Fibroblast of skin of scalp (primary cell): Measurements from ENCODE around the gene PTPRE.
A peak's percentile ranks its signal among the peaks of the same experiment; 100 is the strongest.

Experiments
- DNase-seq: peaks from one replicate; pipeline ENCODE4 v3.0.0-alpha.2; 2013

The PTPRE gene

DNA sequence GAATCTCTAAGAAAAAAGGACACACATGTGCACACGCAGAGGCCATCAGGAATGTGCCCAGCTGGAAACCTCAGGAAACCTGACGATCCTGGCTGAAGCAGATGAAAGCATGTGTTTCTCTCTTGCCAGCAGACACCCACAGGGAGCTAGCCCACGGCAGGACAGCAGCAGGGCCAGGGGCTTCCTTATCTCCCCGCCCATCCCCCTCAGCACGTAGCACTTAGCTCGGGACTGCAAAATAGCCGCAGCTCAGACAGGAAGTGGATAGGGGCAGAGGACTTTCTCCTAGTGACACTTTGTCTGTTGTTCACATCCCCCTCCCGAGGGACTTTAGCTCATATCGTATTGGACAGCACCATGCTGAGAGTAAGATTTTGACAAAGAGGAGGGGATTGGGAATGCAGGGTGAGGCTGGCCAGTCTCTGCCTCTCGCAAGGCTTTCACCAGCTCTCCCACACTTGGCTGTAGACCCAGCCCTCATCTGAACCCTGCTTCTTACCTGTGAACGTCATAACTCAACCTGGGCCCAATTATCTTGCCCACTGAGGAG, 155.5 kb downstream of the PTPRE start:
- no peak for DNase-seq

DNA sequence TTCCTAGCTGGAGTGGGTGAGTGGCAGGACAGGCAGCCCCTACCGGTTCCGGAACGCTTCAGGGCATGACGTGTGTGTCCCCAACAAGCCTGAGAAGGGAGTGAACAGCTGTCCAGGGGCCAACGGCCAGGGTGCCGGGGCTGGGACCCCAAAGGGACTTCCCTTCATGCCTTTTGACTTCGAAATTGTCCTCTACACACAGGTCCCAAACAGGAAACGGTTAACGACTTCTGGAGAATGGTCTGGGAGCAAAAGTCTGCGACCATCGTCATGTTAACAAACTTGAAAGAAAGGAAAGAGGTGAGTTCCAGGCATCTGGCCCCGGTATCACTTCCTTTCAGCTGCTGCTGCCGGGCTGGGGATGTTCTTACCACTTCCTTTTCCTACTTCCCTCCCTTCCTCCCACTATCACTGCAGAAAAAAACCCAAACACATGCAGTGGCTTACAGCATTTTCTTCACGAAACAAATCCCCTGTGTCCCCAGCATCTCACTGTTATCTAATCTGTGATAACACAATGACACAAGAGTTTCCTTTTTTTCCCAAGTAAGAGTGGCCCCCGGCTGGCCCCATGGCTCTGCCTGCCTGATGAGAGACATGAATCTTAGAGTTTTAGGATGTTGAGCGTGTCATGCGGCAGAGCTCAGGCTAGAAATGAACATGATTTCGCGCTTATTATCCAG, 156.1 kb downstream of the PTPRE start:
- no peak for DNase-seq

DNA sequence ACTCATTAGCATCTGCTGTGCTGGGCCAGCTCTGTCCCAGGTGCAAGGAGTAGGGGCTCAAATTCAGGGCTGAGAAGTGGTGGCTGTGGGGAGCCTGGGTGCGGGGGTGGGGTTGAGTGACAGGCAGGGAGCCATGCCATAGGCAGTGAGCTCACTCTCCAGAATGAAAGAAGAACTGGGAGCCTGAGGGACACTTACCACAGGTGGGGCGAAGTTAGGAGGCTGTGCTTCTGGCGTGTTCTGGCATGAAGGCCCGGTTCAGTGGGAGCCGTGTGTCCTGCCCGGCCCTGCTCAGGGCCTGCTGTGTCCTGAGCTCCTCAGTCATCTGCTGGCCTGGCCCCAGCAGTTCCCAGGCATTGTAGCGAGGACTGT, 156.8 kb downstream of the PTPRE start:
- DNase-seq: no peak

- DNase-seq: peak; percentile 68
These were observed 157.4 kb downstream of the PTPRE start for GRCh38 chr10:128064108-128064969.

DNA sequence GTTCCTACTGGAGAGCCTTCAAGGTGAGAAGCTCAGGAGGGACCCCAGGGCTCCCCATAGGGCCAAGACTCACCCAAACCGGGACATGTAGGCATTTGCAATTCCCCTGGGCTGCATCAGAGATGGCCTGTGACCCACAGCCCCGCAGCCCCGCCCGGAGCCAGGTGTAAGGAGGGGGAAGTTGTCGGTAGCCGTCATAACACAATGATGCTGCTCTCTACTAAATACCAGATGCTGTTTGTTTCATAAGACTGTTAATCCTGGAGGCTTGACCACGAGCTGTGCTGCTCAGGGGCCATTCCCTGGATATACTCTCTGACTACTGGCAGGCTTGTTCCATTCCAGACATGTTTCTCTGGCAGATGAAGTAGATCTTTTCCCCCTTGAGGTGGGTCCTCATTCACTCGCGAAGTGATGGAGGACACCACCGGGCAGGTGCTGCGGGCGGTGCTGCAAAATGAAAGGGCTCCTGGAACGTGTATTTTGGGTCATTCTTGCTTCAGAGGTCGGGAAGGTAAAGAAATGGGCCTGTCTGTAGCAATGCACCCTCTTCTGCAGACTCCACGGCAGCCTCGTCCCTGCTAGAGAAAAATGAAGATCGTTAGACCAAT, 158.2 kb downstream of the PTPRE start:
- DNase-seq: no peak

- DNase-seq: no peak
These were observed 159.1 kb downstream of the PTPRE start for GRCh38 chr10:128065881-128066534.

GRCh38 chr10:128066870-128067382, 160.0 kb downstream of the PTPRE start:
- no peak for DNase-seq

DNA sequence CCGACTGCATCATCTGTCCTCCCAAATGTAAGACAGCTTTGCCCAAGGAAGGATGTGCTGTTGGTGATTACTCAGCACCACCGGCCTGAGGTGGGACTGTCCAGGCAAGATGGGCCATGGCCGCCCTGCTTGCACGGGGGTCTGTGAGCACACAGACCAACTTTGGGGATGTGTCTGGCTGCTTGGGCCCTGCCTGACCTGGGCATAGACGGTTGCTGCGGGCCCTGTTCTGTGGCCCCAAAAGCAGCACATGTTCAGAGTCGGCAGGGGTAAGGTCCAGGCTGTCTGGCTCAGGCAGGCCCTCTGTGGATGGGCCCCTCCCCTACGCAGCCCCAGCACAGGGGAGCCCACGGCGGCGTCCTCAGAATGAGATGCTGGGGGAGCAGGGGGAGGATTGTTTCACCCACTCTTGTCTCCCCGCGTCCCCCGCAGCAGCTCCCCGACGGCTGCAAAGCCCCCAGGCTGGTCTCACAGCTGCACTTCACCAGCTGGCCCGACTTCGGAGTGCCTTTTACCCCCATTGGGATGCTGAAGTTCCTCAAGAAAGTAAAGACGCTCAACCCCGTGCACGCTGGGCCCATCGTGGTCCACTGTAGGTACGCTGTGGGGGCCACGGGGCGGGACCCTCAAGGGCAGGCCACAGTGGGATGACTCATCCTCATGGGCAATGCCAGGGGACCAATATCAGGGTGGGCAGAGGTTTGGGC, 160.9 kb downstream of the PTPRE start:
- no peak for DNase-seq

GRCh38 chr10:128068398-128069285, 161.7 kb downstream of the PTPRE start:
- no peak for DNase-seq

DNA sequence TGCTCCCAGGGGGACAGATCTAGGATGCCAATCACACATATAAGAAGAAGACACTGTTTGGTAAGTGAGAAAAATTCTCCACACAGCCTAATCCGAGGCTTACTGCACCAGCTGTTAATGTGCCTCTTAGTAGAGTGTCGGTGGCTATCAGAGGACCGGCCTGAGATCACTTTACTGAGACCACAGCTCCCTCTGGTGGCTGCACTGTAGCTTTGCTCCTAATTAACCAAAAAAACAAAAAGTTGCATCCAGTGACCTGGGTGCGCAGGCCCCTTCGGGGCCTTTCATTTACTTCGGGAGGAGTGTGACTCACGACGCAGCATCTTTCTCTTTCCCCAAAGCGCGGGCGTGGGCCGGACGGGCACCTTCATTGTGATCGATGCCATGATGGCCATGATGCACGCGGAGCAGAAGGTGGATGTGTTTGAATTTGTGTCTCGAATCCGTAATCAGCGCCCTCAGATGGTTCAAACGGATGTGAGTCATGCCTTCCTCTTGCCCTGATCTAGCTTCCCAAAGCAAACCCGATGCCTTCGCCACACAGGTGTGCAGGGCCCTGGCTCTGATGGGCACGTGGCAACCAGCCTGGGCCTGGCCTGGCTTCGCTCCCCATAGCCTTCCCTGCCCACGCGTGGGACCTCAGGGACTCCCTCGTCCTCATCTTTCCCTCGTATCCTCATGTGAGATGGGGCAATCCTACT, 162.6 kb downstream of the PTPRE start:
- peak; percentile 72 for DNase-seq

DNA sequence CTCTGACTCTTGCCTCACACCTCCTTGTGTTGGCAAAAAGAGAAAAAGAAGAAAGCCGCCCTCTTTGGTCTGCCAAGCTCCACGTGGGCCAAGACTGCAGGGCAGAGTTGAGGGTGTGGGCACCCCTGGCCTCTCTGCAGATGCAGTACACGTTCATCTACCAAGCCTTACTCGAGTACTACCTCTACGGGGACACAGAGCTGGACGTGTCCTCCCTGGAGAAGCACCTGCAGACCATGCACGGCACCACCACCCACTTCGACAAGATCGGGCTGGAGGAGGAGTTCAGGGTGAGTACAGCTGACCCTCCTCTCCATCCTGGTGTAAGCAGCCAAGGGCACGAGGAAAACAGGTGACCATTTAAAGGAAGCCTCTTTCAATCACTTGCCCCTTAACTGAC, 163.3 kb downstream of the PTPRE start:
- no peak for DNase-seq

GRCh38 chr10:128070721-128071416, 164.0 kb downstream of the PTPRE start:
- DNase-seq: no peak

DNA sequence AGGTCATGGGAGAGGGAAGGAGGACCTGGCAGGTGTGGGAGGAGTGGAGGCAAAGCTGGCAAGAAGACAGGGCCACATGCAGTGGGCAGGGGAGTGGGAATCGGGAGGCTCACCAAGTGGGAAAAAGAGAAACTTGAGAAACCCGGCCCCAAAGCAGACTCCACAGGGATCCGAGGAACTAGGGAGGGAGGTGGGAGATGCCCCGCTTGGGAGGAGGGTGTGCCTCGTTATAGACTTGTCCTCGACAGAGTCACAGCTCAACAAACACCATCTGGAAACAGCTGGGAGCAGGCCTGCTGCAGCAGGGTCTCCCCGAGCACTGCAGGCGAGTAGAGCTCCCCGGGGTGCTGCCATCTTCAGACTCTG, 164.5 kb downstream of the PTPRE start:
- no peak for DNase-seq

DNA sequence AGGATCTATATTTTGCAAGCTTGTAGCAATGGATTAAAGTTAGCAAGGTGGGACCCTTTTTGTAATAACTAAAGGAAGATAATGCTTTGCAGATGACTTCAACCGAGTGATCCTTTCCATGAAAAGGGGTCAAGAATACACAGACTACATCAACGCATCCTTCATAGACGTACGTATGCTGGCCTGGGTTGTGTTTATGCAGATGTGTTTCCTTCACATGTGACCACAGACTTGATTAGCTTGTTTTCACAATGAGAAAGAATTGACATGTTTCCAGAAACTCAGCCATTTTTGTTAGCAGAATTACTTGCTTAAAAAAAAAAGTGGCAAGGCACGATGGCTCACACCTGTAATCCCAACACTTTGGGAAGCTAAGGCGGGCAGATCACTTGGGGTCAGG, 165.1 kb downstream of the PTPRE start:
- DNase-seq: no peak

DNA sequence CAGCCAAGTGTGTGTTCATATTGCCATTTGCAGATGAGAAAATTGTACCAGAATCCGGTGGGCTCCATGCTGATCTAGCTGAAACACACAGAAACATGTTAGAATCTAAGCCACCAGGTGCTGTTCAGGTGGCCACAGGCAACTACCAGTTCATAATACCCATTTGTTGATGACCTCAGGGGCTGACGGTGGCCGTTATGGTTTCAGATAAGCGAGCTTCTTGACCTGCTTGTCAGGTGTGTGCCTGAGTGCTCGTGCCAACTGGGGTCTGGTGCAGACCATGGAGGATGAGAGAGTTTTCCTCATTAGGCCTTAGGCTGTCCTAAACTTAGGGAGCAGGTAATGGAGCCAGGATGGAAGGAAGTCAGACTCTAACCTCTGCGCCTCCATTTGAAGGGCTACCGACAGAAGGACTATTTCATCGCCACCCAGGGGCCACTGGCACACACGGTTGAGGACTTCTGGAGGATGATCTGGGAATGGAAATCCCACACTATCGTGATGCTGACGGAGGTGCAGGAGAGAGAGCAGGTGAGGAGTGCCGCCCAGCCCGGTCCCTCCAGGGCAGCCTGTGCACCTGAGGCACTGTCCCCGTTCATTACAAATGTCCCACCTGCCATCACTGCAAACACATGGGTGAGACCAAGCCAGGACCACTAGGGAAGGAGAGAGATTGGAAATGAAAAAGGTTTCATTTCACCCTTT, 166.2 kb downstream of the PTPRE start:
- no peak for DNase-seq

DNA sequence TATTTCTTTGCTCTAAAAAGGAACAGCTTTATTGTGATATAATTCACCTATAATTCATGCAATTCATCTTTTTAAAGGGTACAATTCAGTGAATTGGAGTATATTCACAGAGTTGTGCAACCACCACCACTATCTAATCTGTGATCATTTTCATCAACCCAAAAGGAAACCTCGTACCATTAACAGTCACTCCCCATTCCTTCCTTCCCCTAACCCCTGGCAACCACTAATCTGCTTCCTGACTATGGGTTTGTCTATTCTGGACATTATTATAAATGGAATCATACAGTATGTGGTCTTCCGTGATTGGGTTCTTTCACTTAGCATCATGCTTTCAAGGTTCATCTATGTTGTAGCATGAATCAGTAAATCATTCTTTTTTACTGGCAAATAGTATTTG, 167.0 kb downstream of the PTPRE start:
- DNase-seq: no peak

- DNase-seq: no peak
These were observed 167.7 kb downstream of the PTPRE start for GRCh38 chr10:128074589-128074988.

GRCh38 chr10:128077155-128077875, 170.4 kb downstream of the PTPRE start:
- no peak for DNase-seq
